ENCODE measurements around the gene FUT2.

FUT2 gene

GRCh38 chr19:48702701-48703100 is 6.9 kb downstream of the FUT2 start:
- TF ChIP-seq GLIS2 (tag by site-specific recombination; IDR thresholded peaks at IDR 0.05) (no peak), ZNF169 (tag by site-specific recombination; IDR thresholded peaks at IDR 0.05) (no peak), IKZF3 (tag by site-specific recombination; IDR thresholded peaks at IDR 0.05) (no peak), ZNF391 (tag by site-specific recombination; IDR thresholded peaks at IDR 0.05; ENCODE audit: borderline replicate concordance, low read depth) (no peak), ZNF623 (tag by site-specific recombination; IDR thresholded peaks at IDR 0.05) (no peak), ZBTB8A (tag by site-specific recombination; IDR thresholded peaks at IDR 0.05) (no peak), ZNF221 (tag by site-specific recombination; IDR thresholded peaks at IDR 0.05; ENCODE audit: borderline replicate concordance) (no peak), ZNF133 (tag by site-specific recombination; IDR thresholded peaks at IDR 0.05) (no peak), ZNF837 (tag by site-specific recombination; IDR thresholded peaks at IDR 0.05) (no peak), ZNF132 (tag by site-specific recombination; IDR thresholded peaks at IDR 0.05; ENCODE audit: borderline replicate concordance) (no peak), KLF16 (tag by site-specific recombination; IDR thresholded peaks at IDR 0.05) (no peak), ZNF530 (tag by site-specific recombination; IDR thresholded peaks at IDR 0.05; ENCODE audit: low read depth) (no peak), SP2 (tag by site-specific recombination; IDR thresholded peaks at IDR 0.05) (no peak), ZNF792 (tag by site-specific recombination; IDR thresholded peaks at IDR 0.05) (no peak), BCL6B (tag by site-specific recombination; IDR thresholded peaks at IDR 0.05) (no peak), YY2 (tag by site-specific recombination; IDR thresholded peaks at IDR 0.05) (no peak), ZNF626 (tag by site-specific recombination; IDR thresholded peaks at IDR 0.05) (no peak), ZNF544 (tag by site-specific recombination; IDR thresholded peaks at IDR 0.05) (no peak), ZNF558 (tag by site-specific recombination; IDR thresholded peaks at IDR 0.05) (no peak)
- TF ChIP-seq, protein P1, sequence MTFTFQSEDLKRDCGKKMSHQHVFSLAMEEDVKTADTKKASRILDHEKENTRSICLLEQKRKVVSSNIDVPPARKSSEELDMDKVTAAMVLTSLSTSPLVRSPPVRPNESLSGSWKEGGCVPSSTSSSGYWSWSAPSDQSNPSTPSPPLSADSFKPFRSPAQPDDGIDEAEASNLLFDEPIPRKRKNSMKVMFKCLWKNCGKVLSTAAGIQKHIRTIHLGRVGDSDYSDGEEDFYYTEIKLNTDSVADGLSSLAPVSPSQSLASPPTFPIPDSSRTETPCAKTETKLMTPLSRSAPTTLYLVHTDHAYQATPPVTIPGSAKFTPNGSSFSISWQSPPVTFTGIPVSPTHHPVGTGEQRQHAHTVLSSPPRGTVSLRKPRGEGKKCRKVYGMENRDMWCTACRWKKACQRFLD (tag by site-specific recombination; IDR thresholded peaks at IDR 0.05) = no peak
- CTCF ChIA-PET = interaction anchor here (1.1 kb wide), 1 partner anchor 10 kb away, joined by 3 read pairs; no protein-coding TSS in a partner anchor
- Histone ChIP-seq H3K27ac (ENCODE audit: extremely low read depth, low read depth, low read length) (no peak overlapping the region), H3K4me3 (ENCODE audit: low read depth, low read length) (no peak overlapping the region), H3K36me3 (ENCODE audit: control insufficient read depth in 2 of 2, insufficient read depth in 1 of 2, low read length in 2 of 2) (peaks cover 0 to 2% of the 10 kb centered on the region in 2 experiments; a peak in 2 of 3 replicates), H3K4me1 (ENCODE audit: control insufficient read depth, insufficient read depth, low read length) (0 out of 2 replicates have a peak, but pooled peaks cover 2% of the 10 kb centered on the region), H3K9me3 (ENCODE audit: control insufficient read depth, insufficient read depth, low read depth, low read length) (no peaks in the 10 kb centered on the region)
- POLR2A ChIA-PET = no interaction called here

DNA sequence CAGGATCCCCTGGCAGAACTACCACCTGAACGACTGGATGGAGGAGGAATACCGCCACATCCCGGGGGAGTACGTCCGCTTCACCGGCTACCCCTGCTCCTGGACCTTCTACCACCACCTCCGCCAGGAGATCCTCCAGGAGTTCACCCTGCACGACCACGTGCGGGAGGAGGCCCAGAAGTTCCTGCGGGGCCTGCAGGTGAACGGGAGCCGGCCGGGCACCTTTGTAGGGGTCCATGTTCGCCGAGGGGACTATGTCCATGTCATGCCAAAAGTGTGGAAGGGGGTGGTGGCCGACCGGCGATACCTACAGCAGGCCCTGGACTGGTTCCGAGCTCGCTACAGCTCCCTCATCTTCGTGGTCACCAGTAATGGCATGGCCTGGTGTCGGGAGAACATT is 7.5 kb downstream of the FUT2 start:
- H3K9me3 ChIP-seq (ENCODE audit: control insufficient read depth, insufficient read depth, low read depth, low read length) = no peaks in the 10 kb centered on the region
- TF ChIP-seq ZEB2 (tag by site-specific recombination; IDR thresholded peaks at IDR 0.05) (no peak), GLI2 (tag by site-specific recombination; IDR thresholded peaks at IDR 0.05; ENCODE audit: borderline replicate concordance, low read depth) (no peak), ZNF112 (tag by site-specific recombination; IDR thresholded peaks at IDR 0.05) (no peak), YY1 (tag by site-specific recombination; IDR thresholded peaks at IDR 0.05) (no peak), ZBTB26 (tag by site-specific recombination; optimal IDR thresholded peaks at IDR 0.05) (no peak), ZNF146 (tag by site-specific recombination; IDR thresholded peaks at IDR 0.05) (no peak), ZNF292 (tag by site-specific recombination; IDR thresholded peaks at IDR 0.05; ENCODE audit: borderline replicate concordance, low read depth) (no peak), ZNF23 (tag by site-specific recombination; IDR thresholded peaks at IDR 0.05; ENCODE audit: borderline replicate concordance) (no peak), WT1 (tag by site-specific recombination; IDR thresholded peaks at IDR 0.05) (no peak), KLF7 (tag by site-specific recombination; IDR thresholded peaks at IDR 0.05; ENCODE audit: borderline replicate concordance) (no peak), ZNF529 (tag by site-specific recombination; IDR thresholded peaks at IDR 0.05; ENCODE audit: insufficient replicate concordance) (no peak), ZNF549 (tag by site-specific recombination; IDR thresholded peaks at IDR 0.05) (no peak), ZNF561 (tag by site-specific recombination; IDR thresholded peaks at IDR 0.05; ENCODE audit: borderline replicate concordance) (no peak), ZNF423 (tag by site-specific recombination; IDR thresholded peaks at IDR 0.05) (no peak)
- TF ChIP-seq, protein P2, sequence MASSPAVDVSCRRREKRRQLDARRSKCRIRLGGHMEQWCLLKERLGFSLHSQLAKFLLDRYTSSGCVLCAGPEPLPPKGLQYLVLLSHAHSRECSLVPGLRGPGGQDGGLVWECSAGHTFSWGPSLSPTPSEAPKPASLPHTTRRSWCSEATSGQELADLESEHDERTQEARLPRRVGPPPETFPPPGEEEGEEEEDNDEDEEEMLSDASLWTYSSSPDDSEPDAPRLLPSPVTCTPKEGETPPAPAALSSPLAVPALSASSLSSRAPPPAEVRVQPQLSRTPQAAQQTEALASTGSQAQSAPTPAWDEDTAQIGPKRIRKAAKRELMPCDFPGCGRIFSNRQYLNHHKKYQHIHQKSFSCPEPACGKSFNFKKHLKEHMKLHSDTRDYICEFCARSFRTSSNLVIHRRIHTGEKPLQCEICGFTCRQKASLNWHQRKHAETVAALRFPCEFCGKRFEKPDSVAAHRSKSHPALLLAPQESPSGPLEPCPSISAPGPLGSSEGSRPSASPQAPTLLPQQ (tag by site-specific recombination; IDR thresholded peaks at IDR 0.05) = no peak
- H3K4me3 ChIP-seq (ENCODE audit: low read depth, low read length) = no peak overlapping the region
- ChIA-PET CTCF (no interaction called here), POLR2A (no interaction called here)
- no peaks in the 10 kb centered on the region for H3K4me1 ChIP-seq (ENCODE audit: control insufficient read depth, insufficient read depth, low read length)
- no peak overlapping the region for H3K27ac ChIP-seq (ENCODE audit: extremely low read depth, low read depth, low read length)
- H3K36me3 ChIP-seq (ENCODE audit: control insufficient read depth in 2 of 2, insufficient read depth in 1 of 2, low read length in 2 of 2) = peaks cover 0 to 2% of the 10 kb centered on the region in 2 experiments; a peak in 2 of 3 replicates

Measured in HEK293 (cell line).